GM12878 (cell line): ENCODE data around the gene COX17. TPM values are rescaled to one million over a fixed set of nuclear protein-coding genes. Genes with fewer than 3 reads are reported as not detected.
A peak's percentile ranks its signal among the peaks of the same experiment; 100 is the strongest.

Experiments used
- BACH1 ChIP-seq: fragments of 450-650 bp; IDR thresholded peaks from 2 replicates; pipeline ENCODE4 v1.6.1; 2017; ENCODE audit warnings: mild to moderate bottlenecking, borderline replicate concordance
- CBX5 ChIP-seq: sonication (generic); IDR thresholded peaks from 2 replicates; pipeline ENCODE4 v1.6.1; 2016; ENCODE audit warnings: low read depth, moderate library complexity, mild to moderate bottlenecking, inconsistent platforms
- CEBPB ChIP-seq, 2 experiments: fragments of 150-350 bp in 1 of 2; IDR thresholded peaks; 2 replicates each; pipeline ENCODE4 v1.6.1; 2012 to 2014; ENCODE audit warnings: low read depth in 2 of 2, low read length in 2 of 2, borderline replicate concordance in 1 of 2, inconsistent platforms in 1 of 2
- CHD1 ChIP-seq: IDR thresholded peaks from 2 replicates; pipeline ENCODE4 v1.6.1; 2012; ENCODE audit warnings: low read depth, low read length, improper control_type of control experiment
- CTCF ChIP-seq, 3 experiments: IDR thresholded peaks in 2 of 3; conservative IDR thresholded peaks in 1 of 3; 2 replicates each; pipeline ENCODE4 v1.5.1; 2011; ENCODE audit warnings: low read depth in 3 of 3, low read length in 3 of 3, mild to moderate bottlenecking in 3 of 3, control low read depth in 2 of 3, moderate library complexity in 2 of 3, inconsistent platforms in 1 of 3, mixed read lengths in 1 of 3; ENCODE audit not compliant: control insufficient read depth in 2 of 3, insufficient read depth in 1 of 3; ENCODE audit errors: extremely low read depth in 1 of 3
- E4F1 ChIP-seq: fragments of 450-650 bp; IDR thresholded peaks from 2 replicates; pipeline ENCODE4 v1.6.1; 2018; ENCODE audit warnings: borderline replicate concordance, mild to moderate bottlenecking; ENCODE audit not compliant: partially characterized antibody
- ELK1 ChIP-seq: IDR thresholded peaks from 2 replicates; pipeline ENCODE4 v1.6.1; 2012; ENCODE audit warnings: low read depth, low read length, improper control_type of control experiment
- HDAC2 ChIP-seq: fragments of 200-600 bp; sonication (generic); IDR thresholded peaks from 2 replicates; pipeline ENCODE4 v1.6.1; 2017
- IKZF1 ChIP-seq: fragments of 450-650 bp; conservative IDR thresholded peaks from 2 replicates; pipeline ENCODE4 v1.6.1; 2017; ENCODE audit warnings: antibody characterized with exemption, mild to moderate bottlenecking
- IKZF2 ChIP-seq, 2 experiments: fragments of 450-650 bp; IDR thresholded peaks; 2 replicates each; pipeline ENCODE4 v1.6.1; 2017; ENCODE audit warnings: mild to moderate bottlenecking in 2 of 2, moderate library complexity in 2 of 2
- MTA3 ChIP-seq: IDR thresholded peaks from 2 replicates; pipeline ENCODE4 v1.6.1; 2012; ENCODE audit warnings: low read length, inconsistent platforms, borderline replicate concordance
- MXI1 ChIP-seq: fragments of 150-350 bp; IDR thresholded peaks from 2 replicates; pipeline ENCODE4 v1.6.1; 2011; ENCODE audit warnings: low read depth, mild to moderate bottlenecking, inconsistent platforms, low read length, improper control_type of control experiment
- PKNOX1 ChIP-seq: fragments of 450-650 bp; IDR thresholded peaks from 2 replicates; pipeline ENCODE4 v1.6.1; 2016; ENCODE audit warnings: mild to moderate bottlenecking
- PML ChIP-seq: IDR thresholded peaks from 2 replicates; pipeline ENCODE4 v1.6.1; 2012; ENCODE audit warnings: low read length, inconsistent platforms
- POLR2AphosphoS2 ChIP-seq: IDR thresholded peaks from 2 replicates; pipeline ENCODE4 v1.6.1; 2011; ENCODE audit warnings: low read depth, mild to moderate bottlenecking, low read length, improper control_type of control experiment, moderate library complexity
- RCOR1 ChIP-seq: conservative IDR thresholded peaks from 2 replicates; pipeline ENCODE4 v1.6.1; 2012; ENCODE audit warnings: low read depth, low read length, improper control_type of control experiment
- RFX5 ChIP-seq: IDR thresholded peaks from 2 replicates; pipeline ENCODE4 v1.6.1; 2011; ENCODE audit warnings: low read depth, low read length, improper control_type of control experiment
- RUNX3 ChIP-seq: IDR thresholded peaks from 2 replicates; pipeline ENCODE4 v1.6.1; 2012; ENCODE audit warnings: low read length, inconsistent platforms
- SRF ChIP-seq, 2 experiments: IDR thresholded peaks; 2 replicates each; pipeline ENCODE4 v1.6.1; 2011; ENCODE audit warnings: low read depth in 2 of 2, low read length in 2 of 2, mild to moderate bottlenecking in 1 of 2, moderate library complexity in 1 of 2
- STAT3 ChIP-seq: IDR thresholded peaks from 2 replicates; pipeline ENCODE4 v1.6.1; 2011; ENCODE audit warnings: low read depth, low read length, improper control_type of control experiment
- TARDBP ChIP-seq: IDR thresholded peaks from 2 replicates; pipeline ENCODE4 v1.6.1; 2016; ENCODE audit warnings: borderline replicate concordance
- TCF12 ChIP-seq: IDR thresholded peaks from 2 replicates; pipeline ENCODE4 v1.6.1; 2011; ENCODE audit warnings: low read depth, mild to moderate bottlenecking, low read length
- WRNIP1 ChIP-seq: IDR thresholded peaks from 2 replicates; pipeline ENCODE4 v1.6.1; 2011; ENCODE audit warnings: low read depth, low read length, improper control_type of control experiment, borderline replicate concordance
- ZBED1 ChIP-seq: IDR thresholded peaks from 2 replicates; pipeline ENCODE4 v1.6.1; 2016; ENCODE audit warnings: borderline replicate concordance
- ZNF622 ChIP-seq: fragments of 450-650 bp; IDR thresholded peaks from 2 replicates; pipeline ENCODE4 v1.6.1; 2017; ENCODE audit warnings: mild to moderate bottlenecking, inconsistent platforms
- ZZZ3 ChIP-seq: IDR thresholded peaks from 2 replicates; pipeline ENCODE4 v1.6.1; 2011; ENCODE audit warnings: low read depth; ENCODE audit not compliant: control insufficient read depth, insufficient read length
- polyA plus RNA-seq, 11 experiments: library from polyadenylated mRNA; depleted of rRNA in 4 of 11; unstranded in 6 of 11; stranded (reverse) in 5 of 11; fragments of >200 nt; fragmentation: Nextera tagmentation in 4 of 11; fragmentation: Illumina TruSeq in 1 of 11; extraction: Ambion mirVana in 4 of 11; extraction: Trizol in 1 of 11; gene quantifications; 1 replicate in 1 of 11; 2 replicates in 10 of 11; pipeline versions ENCODE4 v1.2.1 to v1.2.3, GENCODE V29; 2011 to 2016; ENCODE audit warnings: inconsistent platforms in 2 of 11, missing spikeins in 2 of 11, low read depth in 1 of 11
- total RNA-seq, 4 experiments: library from RNA; depleted of rRNA in 3 of 4; stranded (reverse); fragments of >200 nt in 3 of 4; fragmentation: Illumina TruSeq in 1 of 4; extraction: Trizol in 1 of 4; gene quantifications; 2 replicates each; pipeline versions ENCODE4 v1.2.1 to v1.2.3, GENCODE V29; 2013 to 2021

COX17 gene
- total and polyA plus RNA-seq, 10 of the 15 experiments (the other 5 are each of a cell fraction or from before 2014, with no cell fraction given), result 111 to 717 (median 243) TPM

- no peak for TF ChIP-seq RFX5
- no peak for TF ChIP-seq E4F1
- no peak for TF ChIP-seq HDAC2
- no peak for TF ChIP-seq ELK1
- 0 out of 2 replicates have a peak, but pooled peaks have one; percentile 31 for TF ChIP-seq MTA3
- TF ChIP-seq ZBED1, result 0 out of 2 replicates have a peak, but pooled peaks have one; percentile 50
- TF ChIP-seq ZZZ3, result no peak
- peak; percentile 55; the same call in 1 of the 2 replicates for TF ChIP-seq PKNOX1
- no peak for TF ChIP-seq ZNF622
- no peak for TF ChIP-seq TARDBP
- TF ChIP-seq CBX5, result 0 out of 2 replicates have a peak, but pooled peaks have one; percentile 40
- no peak for TF ChIP-seq SRF (IDR thresholded peaks at IDR 0.05; ENCODE audit: low read depth in 2 of 2, low read length in 2 of 2)
- no peak for TF ChIP-seq CTCF (IDR thresholded peaks at IDR 0.05 in 2 of 3, conservative IDR thresholded peaks at IDR 0.05 in 1 of 3; ENCODE audit: control insufficient read depth in 2 of 3, extremely low read depth in 1 of 3, insufficient read depth in 1 of 3, low read depth in 3 of 3, low read length in 3 of 3)
- TF ChIP-seq POLR2AphosphoS2, result no peak
- no peak for TF ChIP-seq WRNIP1
- no peak for TF ChIP-seq RCOR1
- TF ChIP-seq PML, result no peak; the same call in 1 of the 2 replicates
- peak; percentile 94 for TF ChIP-seq RUNX3
- no peak for TF ChIP-seq MXI1
- TF ChIP-seq CHD1, result no peak
- TF ChIP-seq IKZF2 (IDR thresholded peaks at IDR 0.05), result peak; percentile 90 to 93
- no peak for TF ChIP-seq TCF12
- TF ChIP-seq IKZF1, result peak; percentile 81
- TF ChIP-seq CEBPB (IDR thresholded peaks at IDR 0.05; ENCODE audit: borderline replicate concordance in 1 of 2, low read depth in 2 of 2, low read length in 2 of 2), result no peak; a peak in 1 of 4 replicates
- TF ChIP-seq STAT3, result no peak; the same call in 1 of the 2 replicates
- TF ChIP-seq BACH1, result peak; percentile 65
Observed at GRCh38 chr3:119637679-119638477, 39.3 kb downstream of the COX17 start (continued).
